Activated T-cell treated with anti-CD3 and anti-CD28 coated beads for 1 hour (primary cell): Measurements from ENCODE around the gene KLK13.

ENCODE experiments used
- DNase-seq: peaks from one replicate; pipeline ENCODE4 v3.0.0-alpha.2; 2020; ENCODE audit warnings: low read depth

KLK13 gene

GRCh38 chr19:51060973-51061372, 3.9 kb downstream of the KLK13 start:
- no peak for DNase-seq

GRCh38 chr19:51060336-51060735, 4.6 kb downstream of the KLK13 start:
- no peak for DNase-seq

- no peak for DNase-seq
Measured at GRCh38 chr19:51059715-51060114, 5.2 kb downstream of the KLK13 start.

- no peak for DNase-seq
Measured at GRCh38 chr19:51055866-51056265, 9.0 kb downstream of the KLK13 start.

GRCh38 chr19:51047031-51047335, 17.9 kb downstream of the KLK13 start:
- DNase-seq = no peak

GRCh38 chr19:51044327-51044726, 20.6 kb downstream of the KLK13 start:
- DNase-seq = no peak

- no peak for DNase-seq
Measured at GRCh38 chr19:51043497-51043896, 21.4 kb downstream of the KLK13 start.

- no peak for DNase-seq
Measured at GRCh38 chr19:51040151-51040550, 24.7 kb downstream of the KLK13 start.

GRCh38 chr19:51036519-51036918, 28.4 kb downstream of the KLK13 start:
- no peak for DNase-seq

- DNase-seq = no peak
Measured at GRCh38 chr19:51034704-51035103, 30.2 kb downstream of the KLK13 start, which contains the start of gene KLK12. KLK12 (minus strand) TSS chr19:51035002; CDS start chr19:51034621, 381 bp downstream.

GRCh38 chr19:51031880-51032225, 33.0 kb downstream of the KLK13 start:
- no peak for DNase-seq

- no peak for DNase-seq
Measured at GRCh38 chr19:51031220-51031879, 33.5 kb downstream of the KLK13 start.

- DNase-seq = no peak
Measured at GRCh38 chr19:51030631-51031030, 34.3 kb downstream of the KLK13 start.

- no peak for DNase-seq
Measured at GRCh38 chr19:51029718-51030117, 35.2 kb downstream of the KLK13 start.

GRCh38 chr19:51027873-51028272, 37.0 kb downstream of the KLK13 start:
- DNase-seq = no peak

GRCh38 chr19:51027126-51027806, 37.6 kb downstream of the KLK13 start:
- no peak for DNase-seq

- no peak for DNase-seq
Measured at GRCh38 chr19:51026554-51026831, 38.4 kb downstream of the KLK13 start, which contains the start of gene KLK11. KLK11 (minus strand) TSS chr19:51026616; CDS start chr19:51025631, 985 bp downstream.

- DNase-seq = no peak
Measured at GRCh38 chr19:51025809-51026553, 38.9 kb downstream of the KLK13 start.

- no peak for DNase-seq
Measured at GRCh38 chr19:51025401-51025800, 39.5 kb downstream of the KLK13 start.

GRCh38 chr19:51024924-51025323, 40.0 kb downstream of the KLK13 start:
- no peak for DNase-seq

GRCh38 chr19:51023946-51024345, 40.9 kb downstream of the KLK13 start:
- DNase-seq = no peak

GRCh38 chr19:51022526-51022925, 42.4 kb downstream of the KLK13 start:
- DNase-seq = no peak

GRCh38 chr19:51020988-51021651, 43.8 kb downstream of the KLK13 start:
- no peak for DNase-seq
